ENCODE data around the gene SPTAN1.

SPTAN1 gene

DNA sequence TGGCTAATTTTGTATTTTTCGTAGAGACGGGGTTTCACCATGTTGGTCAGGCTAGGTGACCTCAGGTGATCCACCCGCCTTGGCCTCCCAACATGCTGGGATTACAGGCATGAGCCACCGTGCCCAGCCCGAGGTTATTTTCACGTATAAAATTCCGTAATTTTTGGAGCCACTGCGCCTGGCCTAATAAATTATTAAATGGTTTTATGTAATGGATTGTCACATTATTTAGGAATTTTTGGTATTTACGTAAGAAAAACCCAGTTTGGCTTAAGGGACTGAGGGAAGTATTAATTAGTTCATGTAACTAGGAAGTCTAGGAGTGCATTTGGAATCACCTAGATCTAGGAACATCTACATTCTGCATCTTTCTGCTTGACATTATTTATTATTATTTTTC lies 39.6 kb upstream of the SPTAN1 start:
- H3K36me3 ChIP-seq (replicated peaks; ENCODE audit: insufficient read depth, low read length) = 0 out of 2 replicates have a peak, but pooled peaks cover 6% of the 10 kb centered on the region
- DNase-seq = no peak

GRCh38 chr9:128521956-128522355 lies 30.4 kb upstream of the SPTAN1 start:
- Histone ChIP-seq H3K4me2 (ENCODE audit: low read depth, low read length) (no peak overlapping the region), H3K9ac (ENCODE audit: low read length) (no peak overlapping the region), H3K79me2 (ENCODE audit: low read length) (peaks cover 6% of the 10 kb centered on the region; the same call in 1 of the 2 replicates), H3K9me2 (replicated peaks; ENCODE audit: insufficient read depth, low read length) (no peaks in the 10 kb centered on the region), H3K4me1 (ENCODE audit: low read length) (no peaks in the 10 kb centered on the region), H3K27ac (ENCODE audit: low read length) (no peak overlapping the region), H3F3A (ENCODE audit: insufficient read depth, low read length) (no peaks in the 10 kb centered on the region), H3K4me3 (ENCODE audit: low read length) (no peak overlapping the region), H3K9me3 (replicated peaks; ENCODE audit: insufficient read depth, low read length) (no peaks in the 10 kb centered on the region), H4K20me1 (ENCODE audit: insufficient read depth, low read length) (no peaks in the 10 kb centered on the region), H2AFZ (ENCODE audit: low read length) (no peak overlapping the region), H3K27me3 (replicated peaks; ENCODE audit: insufficient read depth, low read length) (no peaks in the 10 kb centered on the region), H3K36me3 (replicated peaks; ENCODE audit: insufficient read depth, low read length) (peaks cover 3% of the 10 kb centered on the region; the same call in 1 of the 2 replicates)
- no peak for TF ChIP-seq EZH2phosphoT487 (IDR thresholded peaks at IDR 0.05; ENCODE audit: low read length)
- no peak for TF ChIP-seq EZH2 (optimal IDR thresholded peaks at IDR 0.05; ENCODE audit: low read depth, low read length)
- no peak for TF ChIP-seq CTCF (IDR thresholded peaks at IDR 0.05; ENCODE audit: low read length)
- no peak for DNase-seq

More for the DNA sequence above, 39.6 kb upstream of the SPTAN1 start:
- Histone ChIP-seq H3K9me3 (replicated peaks; ENCODE audit: insufficient read depth, low read length) (no peaks in the 10 kb centered on the region), H2AFZ (ENCODE audit: low read length) (no peak overlapping the region), H3K27me3 (replicated peaks; ENCODE audit: insufficient read depth, low read length) (no peaks in the 10 kb centered on the region), H3K27ac (ENCODE audit: low read length) (no peak overlapping the region), H4K20me1 (ENCODE audit: insufficient read depth, low read length) (no peaks in the 10 kb centered on the region), H3K9me2 (replicated peaks; ENCODE audit: insufficient read depth, low read length) (no peaks in the 10 kb centered on the region), H3K9ac (ENCODE audit: low read length) (no peak overlapping the region), H3K4me1 (ENCODE audit: low read length) (no peaks in the 10 kb centered on the region), H3K4me3 (ENCODE audit: low read length) (no peak overlapping the region), H3K79me2 (ENCODE audit: low read length) (peaks cover 20% of the 10 kb centered on the region), H3K4me2 (ENCODE audit: low read depth, low read length) (no peak overlapping the region), H3F3A (ENCODE audit: insufficient read depth, low read length) (no peaks in the 10 kb centered on the region)
- TF ChIP-seq EZH2phosphoT487 (IDR thresholded peaks at IDR 0.05; ENCODE audit: low read length) (no peak), EZH2 (optimal IDR thresholded peaks at IDR 0.05; ENCODE audit: low read depth, low read length) (no peak), CTCF (IDR thresholded peaks at IDR 0.05; ENCODE audit: low read length) (no peak)

- no peaks in the 10 kb centered on the region for H4K20me1 ChIP-seq (ENCODE audit: insufficient read depth, low read length)
- H3K4me3 ChIP-seq (ENCODE audit: low read length) = no peak overlapping the region
- H3K27me3 ChIP-seq (replicated peaks; ENCODE audit: insufficient read depth, low read length) = no peaks in the 10 kb centered on the region
- no peaks in the 10 kb centered on the region for H3K9me3 ChIP-seq (replicated peaks; ENCODE audit: insufficient read depth, low read length)
- no peaks in the 10 kb centered on the region for H3F3A ChIP-seq (ENCODE audit: insufficient read depth, low read length)
- no peak overlapping the region for H3K4me2 ChIP-seq (ENCODE audit: low read depth, low read length)
- no peaks in the 10 kb centered on the region; the same call in 1 of the 2 replicates for H3K36me3 ChIP-seq (replicated peaks; ENCODE audit: insufficient read depth, low read length)
- H3K79me2 ChIP-seq (ENCODE audit: low read length) = peaks cover 6% of the 10 kb centered on the region; the same call in 1 of the 2 replicates
- no peak for DNase-seq
- H3K9me2 ChIP-seq (replicated peaks; ENCODE audit: insufficient read depth, low read length) = no peaks in the 10 kb centered on the region
- H3K27ac ChIP-seq (ENCODE audit: low read length) = no peak overlapping the region
- no peak overlapping the region for H3K9ac ChIP-seq (ENCODE audit: low read length)
- no peak overlapping the region for H2AFZ ChIP-seq (ENCODE audit: low read length)
- no peaks in the 10 kb centered on the region for H3K4me1 ChIP-seq (ENCODE audit: low read length)
- TF ChIP-seq CTCF (IDR thresholded peaks at IDR 0.05; ENCODE audit: low read length) = no peak
- no peak for TF ChIP-seq EZH2phosphoT487 (IDR thresholded peaks at IDR 0.05; ENCODE audit: low read length)
Observed at GRCh38 chr9:128523199-128523925, 29.0 kb upstream of the SPTAN1 start.
